ENCODE data around the gene DCP1B.

- no peak for TF ChIP-seq POLR2A (IDR thresholded peaks at IDR 0.05)
- TF ChIP-seq POLR2AphosphoS5 (IDR thresholded peaks at IDR 0.05) = no peak
- no peak for TF ChIP-seq CTCF (IDR thresholded peaks at IDR 0.05)
Measured at GRCh38 chr12:1913377-1914113, 90.7 kb downstream of the DCP1B start.
